OCI-LY1 (cell line): ENCODE data around the gene SORBS1.

ENCODE experiments used
- CTCF ChIP-seq: fragments of 200-600 bp; sonication (generic), shearing (Covaris generic); IDR thresholded peaks from 2 replicates; pipeline ENCODE4 v1.5.1; 2017; ENCODE audit warnings: mild to moderate bottlenecking, antibody characterized with exemption, low read length, moderate library complexity, mixed read lengths
- EZH2 ChIP-seq: fragments of 200-600 bp; sonication (generic), shearing (Covaris generic); IDR thresholded peaks from 2 replicates; pipeline ENCODE4 v1.8.0; 2017; ENCODE audit warnings: borderline replicate concordance, mixed run types, mild to moderate bottlenecking, antibody characterized with exemption, low read length, moderate library complexity, mixed read lengths

- TF ChIP-seq CTCF, result no peak
- TF ChIP-seq EZH2, result no peak
Measured at GRCh38 chr10:95565336-95565735, 4.2 kb upstream of the SORBS1 start.
